ENCODE results near the gene FAT1. TPM values are rescaled to one million over a fixed set of nuclear protein-coding genes. Genes with fewer than 3 reads are reported as not detected.

Gene FAT1
- polyA plus RNA-seq, 1 donor from 2014 or later: 19.8 TPM

DNA sequence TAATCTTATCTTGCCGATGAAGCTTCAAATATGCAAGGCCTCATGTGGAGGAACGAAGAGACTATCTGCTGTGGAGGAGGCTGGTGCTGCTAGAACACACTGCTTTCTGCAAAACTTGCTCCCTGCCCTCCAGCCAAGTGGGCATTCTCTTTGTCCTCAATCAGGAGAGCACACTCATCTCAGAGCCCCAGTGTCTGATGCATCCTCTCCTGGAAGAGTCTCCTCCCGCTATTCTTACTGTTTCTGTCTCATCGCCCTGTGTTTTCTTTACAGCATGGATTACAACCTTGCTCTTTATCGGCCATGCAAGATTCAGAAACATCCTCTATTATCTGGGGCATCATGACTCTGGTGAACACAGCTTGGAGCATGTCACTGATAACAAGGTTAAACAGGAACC lies 100.1 kb downstream of the FAT1 start:
- Histone ChIP-seq H3K9me3 (ENCODE audit: low read length) (no peaks in the 10 kb centered on the region), H4K20me1 (ENCODE audit: insufficient read depth) (no peaks in the 10 kb centered on the region), H3K9me2 (ENCODE audit: insufficient read depth, low read length) (no peaks in the 10 kb centered on the region), H2AFZ (ENCODE audit: low read depth, low read length) (no peak overlapping the region), H3F3A (ENCODE audit: insufficient read depth, low read length, poor library complexity, severe bottlenecking) (no peaks in the 10 kb centered on the region), H3K27ac (ENCODE audit: low read length) (no peak overlapping the region), H3K4me3 (ENCODE audit: low read length) (no peak overlapping the region), H3K27me3 (ENCODE audit: insufficient read depth, low read depth, low read length) (no peaks in the 10 kb centered on the region), H3K36me3 (ENCODE audit: insufficient read depth, low read length) (no peaks in the 10 kb centered on the region), H3K4me2 (ENCODE audit: low read length) (no peak overlapping the region), H3K9ac (ENCODE audit: low read length) (no peak overlapping the region), H3K79me2 (replicated peaks; ENCODE audit: insufficient read depth, low read length) (no peaks in the 10 kb centered on the region)
- TF ChIP-seq SMC3 (conservative IDR thresholded peaks at IDR 0.05; ENCODE audit: poor library complexity) (no peak), REST (IDR thresholded peaks at IDR 0.05; ENCODE audit: borderline replicate concordance) (no peak), EZH2 (IDR thresholded peaks at IDR 0.05; ENCODE audit: borderline replicate concordance, insufficient read depth, low read length, poor library complexity, severe bottlenecking) (no peak), TAF1 (IDR thresholded peaks at IDR 0.05; ENCODE audit: low read depth) (no peak), MXI1 (conservative IDR thresholded peaks at IDR 0.05; ENCODE audit: poor library complexity, severe bottlenecking) (no peak), RAD21 (conservative IDR thresholded peaks at IDR 0.05) (no peak), POLR2AphosphoS5 (IDR thresholded peaks at IDR 0.05) (no peak), EP300 (conservative IDR thresholded peaks at IDR 0.05; ENCODE audit: poor library complexity, severe bottlenecking) (no peak)
- TF ChIP-seq, protein P1, sequence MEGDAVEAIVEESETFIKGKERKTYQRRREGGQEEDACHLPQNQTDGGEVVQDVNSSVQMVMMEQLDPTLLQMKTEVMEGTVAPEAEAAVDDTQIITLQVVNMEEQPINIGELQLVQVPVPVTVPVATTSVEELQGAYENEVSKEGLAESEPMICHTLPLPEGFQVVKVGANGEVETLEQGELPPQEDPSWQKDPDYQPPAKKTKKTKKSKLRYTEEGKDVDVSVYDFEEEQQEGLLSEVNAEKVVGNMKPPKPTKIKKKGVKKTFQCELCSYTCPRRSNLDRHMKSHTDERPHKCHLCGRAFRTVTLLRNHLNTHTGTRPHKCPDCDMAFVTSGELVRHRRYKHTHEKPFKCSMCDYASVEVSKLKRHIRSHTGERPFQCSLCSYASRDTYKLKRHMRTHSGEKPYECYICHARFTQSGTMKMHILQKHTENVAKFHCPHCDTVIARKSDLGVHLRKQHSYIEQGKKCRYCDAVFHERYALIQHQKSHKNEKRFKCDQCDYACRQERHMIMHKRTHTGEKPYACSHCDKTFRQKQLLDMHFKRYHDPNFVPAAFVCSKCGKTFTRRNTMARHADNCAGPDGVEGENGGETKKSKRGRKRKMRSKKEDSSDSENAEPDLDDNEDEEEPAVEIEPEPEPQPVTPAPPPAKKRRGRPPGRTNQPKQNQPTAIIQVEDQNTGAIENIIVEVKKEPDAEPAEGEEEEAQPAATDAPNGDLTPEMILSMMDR (IDR thresholded peaks at IDR 0.05; ENCODE audit: poor library complexity, severe bottlenecking): no peak

DNA sequence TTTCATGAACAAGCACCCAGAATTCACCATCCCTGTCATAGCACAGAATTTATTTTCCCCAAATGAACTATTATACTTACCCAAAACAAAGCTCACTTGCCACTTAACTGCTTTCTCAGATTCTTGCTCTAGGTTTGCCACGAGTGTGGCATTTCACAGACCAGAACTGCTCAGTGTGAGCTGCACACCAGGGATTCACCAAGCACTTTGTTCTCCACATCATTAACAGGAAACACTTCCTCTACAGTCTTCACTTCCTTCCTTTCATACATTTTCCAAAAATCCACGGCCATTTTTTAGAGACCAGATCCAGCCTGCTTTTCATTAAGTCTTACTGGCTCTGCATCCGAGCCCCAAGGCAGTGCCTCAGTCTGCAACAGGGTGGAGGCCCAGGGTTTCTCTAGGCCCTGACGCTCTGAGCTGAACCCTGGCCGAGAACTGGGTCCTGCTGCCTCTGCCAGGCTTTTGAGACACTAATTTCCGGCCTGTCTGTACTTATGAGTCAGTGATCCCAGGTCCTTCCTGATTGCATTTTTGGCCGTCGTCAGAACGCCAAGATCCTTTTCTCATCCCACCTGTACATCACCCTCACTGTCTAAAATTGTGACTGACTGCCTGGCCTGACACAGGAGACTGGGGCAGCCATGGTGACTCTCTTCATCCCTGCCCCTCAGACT lies 100.7 kb downstream of the FAT1 start:
- no peaks in the 10 kb centered on the region for H3K27me3 ChIP-seq (ENCODE audit: insufficient read depth, low read depth, low read length)
- TF ChIP-seq, protein P1 (IDR thresholded peaks at IDR 0.05; ENCODE audit: poor library complexity, severe bottlenecking): no peak
- TF ChIP-seq MXI1 (conservative IDR thresholded peaks at IDR 0.05; ENCODE audit: poor library complexity, severe bottlenecking) (no peak), EZH2 (IDR thresholded peaks at IDR 0.05; ENCODE audit: borderline replicate concordance, insufficient read depth, low read length, poor library complexity, severe bottlenecking) (no peak), RAD21 (conservative IDR thresholded peaks at IDR 0.05) (no peak)
- no peaks in the 10 kb centered on the region for H3K36me3 ChIP-seq (ENCODE audit: insufficient read depth, low read length)
- H3K4me2 ChIP-seq (ENCODE audit: low read length): no peak overlapping the region
- no peak overlapping the region for H3K9ac ChIP-seq (ENCODE audit: low read length)
- no peaks in the 10 kb centered on the region for H4K20me1 ChIP-seq (ENCODE audit: insufficient read depth)
- no peak overlapping the region for H3K4me3 ChIP-seq (ENCODE audit: low read length)
- no peak overlapping the region for H3K27ac ChIP-seq (ENCODE audit: low read length)
- no peaks in the 10 kb centered on the region for H3K9me2 ChIP-seq (ENCODE audit: insufficient read depth, low read length)
- no peaks in the 10 kb centered on the region for H3K9me3 ChIP-seq (ENCODE audit: low read length)
- H2AFZ ChIP-seq (ENCODE audit: low read depth, low read length): no peak overlapping the region
- no peaks in the 10 kb centered on the region for H3K79me2 ChIP-seq (replicated peaks; ENCODE audit: insufficient read depth, low read length)
- no peaks in the 10 kb centered on the region for H3F3A ChIP-seq (ENCODE audit: insufficient read depth, low read length, poor library complexity, severe bottlenecking)

All from neural cell (in vitro differentiated cells).